WERI-Rb-1 (cell line): Measurements from ENCODE around the gene PTGER1.

Experiments used
- DNase-seq: peaks from one replicate; pipeline ENCODE4 v3.0.0-alpha.2; 2020
- H3K27ac ChIP-seq: fragments of 250-450 bp; sonication (Bioruptor Pico); 2 replicates; pipeline ENCODE4 v1.5.1; 2020; ENCODE audit warnings: mild to moderate bottlenecking, moderate library complexity
- H3K27me3 ChIP-seq: fragments of 250-450 bp; sonication (Bioruptor Pico); 2 replicates; pipeline ENCODE4 v1.5.1; 2021; ENCODE audit warnings: mild to moderate bottlenecking, low read depth, moderate library complexity; ENCODE audit not compliant: insufficient read depth, severe bottlenecking
- H3K36me3 ChIP-seq: fragments of 250-450 bp; sonication (Bioruptor Pico); 2 replicates; pipeline ENCODE4 v1.5.1; 2020; ENCODE audit warnings: mild to moderate bottlenecking, moderate library complexity
- H3K4me3 ChIP-seq: 2 replicates; pipeline ENCODE4 v1.5.1; 2011; ENCODE audit warnings: low read depth, mild to moderate bottlenecking, control low read depth, low read length
- H3K9me3 ChIP-seq: fragments of 250-450 bp; sonication (Bioruptor Pico); 2 replicates; pipeline ENCODE4 v1.5.1; 2021; ENCODE audit warnings: mild to moderate bottlenecking, moderate library complexity; ENCODE audit not compliant: severe bottlenecking
- CTCF ChIP-seq: IDR thresholded peaks from 2 replicates; pipeline ENCODE4 v1.5.1; 2011; ENCODE audit warnings: low read depth, mild to moderate bottlenecking, control low read depth, inconsistent platforms, low read length

PTGER1 gene

GRCh38 chr19:14427461-14427860 is 47.7 kb downstream of the PTGER1 start:
- H3K27me3 ChIP-seq = no peaks in the 10 kb centered on the region
- DNase-seq = no peak
- H3K9me3 ChIP-seq = no peaks in the 10 kb centered on the region
- no peak overlapping the region for H3K27ac ChIP-seq
- no peaks in the 10 kb centered on the region for H3K36me3 ChIP-seq
- no peak overlapping the region for H3K4me3 ChIP-seq
- no peak for TF ChIP-seq CTCF

- H3K9me3 ChIP-seq = peaks cover 3% of the 10 kb centered on the region
- no peak overlapping the region for H3K27ac ChIP-seq
- DNase-seq = no peak
- no peak for TF ChIP-seq CTCF
- H3K27me3 ChIP-seq = no peaks in the 10 kb centered on the region
- no peak overlapping the region for H3K4me3 ChIP-seq
- H3K36me3 ChIP-seq = no peaks in the 10 kb centered on the region
These were observed 49.4 kb downstream of the PTGER1 start for GRCh38 chr19:14425696-14426138.
